A172 (cell line): Measurements from ENCODE around the gene CAMTA1. TPM values are rescaled to one million over a fixed set of nuclear protein-coding genes. Genes with fewer than 3 reads are reported as not detected.
"Not testable (repeated sequence)": the region's sequence is repeated elsewhere in the genome, so short reads cannot be mapped to it uniquely, and the experiment has no call there.

Experiments used
- DNase-seq: peaks from one replicate; pipeline ENCODE4 v3.0.0-alpha.2; 2015; ENCODE audit warnings: low spot score
- total RNA-seq: library from RNA; depleted of rRNA; stranded (reverse); fragments of >200 nt; shearing (Covaris generic); gene quantifications from 2 replicates; pipeline ENCODE4 v1.2.3, GENCODE V29; 2014

Gene CAMTA1
- total RNA-seq, 1 experiment from 2014 or later, result 97.5 TPM

DNA sequence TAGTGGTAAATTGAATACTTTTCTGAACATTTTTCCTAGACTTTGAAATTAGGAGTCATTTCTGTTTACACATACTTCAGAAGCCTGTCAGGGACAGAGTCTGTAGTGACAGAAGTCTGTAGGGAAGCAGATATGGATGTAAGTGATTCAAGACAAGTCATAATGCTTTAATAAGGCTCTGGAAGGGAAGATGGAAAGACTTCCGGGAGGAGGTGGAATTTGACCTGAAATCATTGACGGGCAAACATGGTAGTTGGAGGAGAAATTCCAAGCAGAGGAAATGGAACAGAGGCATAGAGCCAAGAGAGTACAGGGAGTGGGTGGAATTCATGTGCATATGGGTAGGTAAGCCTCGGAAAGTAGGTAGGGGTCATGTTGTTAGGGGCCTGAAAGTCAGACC is 22.5 kb downstream of the CAMTA1 start:
- DNase-seq, result no peak

DNA sequence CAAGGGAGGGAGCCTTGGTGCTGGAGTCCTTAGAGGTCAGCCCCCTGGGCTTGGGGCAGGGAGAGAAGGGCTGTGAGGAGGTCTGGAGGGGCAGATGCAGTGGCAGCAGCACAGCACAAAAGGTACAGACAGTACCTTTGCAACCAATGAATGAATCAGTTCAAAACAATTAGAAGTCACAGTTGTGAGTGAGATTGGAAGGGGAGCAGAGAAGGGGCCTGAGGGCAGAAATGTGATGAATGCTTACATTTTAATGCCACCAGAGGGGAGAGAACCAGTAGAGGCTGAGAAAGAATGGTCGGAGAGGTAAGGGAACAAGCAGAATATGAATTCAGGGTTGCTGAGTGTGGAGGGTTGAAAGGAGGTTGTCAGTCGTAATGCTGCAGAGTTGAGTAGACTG is 24.2 kb downstream of the CAMTA1 start:
- DNase-seq, result no peak

DNA sequence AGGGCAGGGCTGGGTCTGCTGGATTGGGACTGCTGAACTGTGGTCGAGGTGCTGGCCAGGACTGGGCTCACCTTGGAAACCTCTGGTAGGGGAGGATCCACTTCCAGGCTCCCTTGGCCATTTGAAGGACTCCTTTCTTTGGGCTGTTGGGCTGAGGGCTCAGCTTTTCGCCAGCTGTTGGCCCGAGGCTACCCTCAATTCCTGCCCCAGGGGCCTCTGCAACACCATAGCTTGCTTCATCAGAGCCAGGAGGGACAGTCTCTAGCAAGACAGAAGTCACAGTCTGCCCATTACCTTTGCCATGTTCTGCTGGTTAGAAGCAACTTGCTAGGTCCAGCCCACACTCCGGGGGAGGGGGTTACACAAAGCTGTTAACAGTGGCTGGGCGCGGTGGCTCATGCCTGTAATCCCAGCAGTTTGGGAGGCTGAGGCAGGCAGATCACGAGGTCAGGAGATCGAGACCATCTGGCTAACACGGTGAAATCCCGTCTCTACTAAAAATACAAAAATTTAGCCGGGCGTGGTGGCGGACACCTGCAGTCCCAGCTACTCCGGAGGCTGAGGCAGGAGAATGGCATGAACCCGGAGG is 25.0 kb downstream of the CAMTA1 start:
- DNase-seq, result not testable (repeated sequence)

DNA sequence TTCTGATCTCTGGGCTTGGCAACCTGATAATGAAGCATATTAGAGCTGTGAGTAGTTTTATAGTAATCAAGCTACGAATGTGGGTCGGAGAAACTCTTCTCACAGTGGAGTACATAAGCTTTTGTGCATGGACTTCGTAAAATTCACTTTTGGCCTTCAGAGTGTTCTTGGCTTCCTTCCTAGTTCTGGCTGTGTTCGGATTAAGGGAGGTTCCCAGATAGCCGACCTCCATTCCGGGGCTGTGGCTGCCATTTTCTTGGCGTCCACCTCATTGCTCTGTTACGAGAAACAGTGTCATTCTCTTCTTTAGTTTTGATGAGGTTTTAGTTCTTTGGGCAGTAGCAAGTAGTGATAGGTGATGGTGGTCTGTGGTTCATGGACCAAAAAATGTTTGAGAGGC is 26.3 kb downstream of the CAMTA1 start:
- no peak for DNase-seq

GRCh38 chr1:6813165-6813564 is 27.9 kb downstream of the CAMTA1 start:
- DNase-seq, result no peak

DNA sequence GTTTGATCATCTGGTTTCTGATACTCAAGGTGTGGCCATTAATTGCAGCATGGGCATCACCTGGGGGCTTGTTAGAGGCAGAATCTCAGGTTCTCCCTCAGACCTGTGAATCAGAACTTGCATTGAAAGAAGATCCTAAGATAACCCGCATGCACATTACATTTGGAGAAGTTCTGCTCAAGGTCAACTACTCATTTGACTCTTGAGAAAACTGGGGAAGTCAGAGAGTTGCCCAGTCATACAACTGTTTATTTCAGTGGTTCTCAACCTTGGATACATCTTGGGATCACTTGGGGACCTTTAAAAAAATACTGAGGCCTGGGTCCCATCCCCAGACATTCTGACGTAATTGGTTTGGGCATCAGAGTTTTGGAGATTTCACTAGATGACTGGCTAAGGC is 30.5 kb downstream of the CAMTA1 start:
- no peak for DNase-seq

- no peak for DNase-seq
These were observed 34.2 kb downstream of the CAMTA1 start for GRCh38 chr1:6819246-6820040.

DNA sequence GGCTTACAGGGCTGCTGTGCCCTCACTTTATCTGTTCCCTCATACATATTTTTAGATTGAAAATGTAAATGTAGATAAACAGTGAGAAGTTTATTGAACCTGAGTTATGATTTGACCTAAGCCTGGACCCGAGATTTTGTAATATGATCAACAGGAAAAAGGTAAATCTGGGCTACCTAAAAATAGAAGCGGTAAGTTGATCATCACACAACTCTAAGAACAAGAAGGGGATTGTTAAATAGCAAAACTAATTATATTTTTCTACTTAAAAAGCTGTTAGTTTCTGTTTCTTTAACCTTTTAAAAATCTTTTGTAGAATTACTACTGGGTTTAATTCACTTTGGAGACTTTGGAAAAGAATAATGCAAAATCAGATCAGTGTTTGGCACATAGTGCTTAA is 35.6 kb downstream of the CAMTA1 start:
- no peak for DNase-seq

GRCh38 chr1:6822530-6823359 is 37.5 kb downstream of the CAMTA1 start:
- no peak for DNase-seq

DNA sequence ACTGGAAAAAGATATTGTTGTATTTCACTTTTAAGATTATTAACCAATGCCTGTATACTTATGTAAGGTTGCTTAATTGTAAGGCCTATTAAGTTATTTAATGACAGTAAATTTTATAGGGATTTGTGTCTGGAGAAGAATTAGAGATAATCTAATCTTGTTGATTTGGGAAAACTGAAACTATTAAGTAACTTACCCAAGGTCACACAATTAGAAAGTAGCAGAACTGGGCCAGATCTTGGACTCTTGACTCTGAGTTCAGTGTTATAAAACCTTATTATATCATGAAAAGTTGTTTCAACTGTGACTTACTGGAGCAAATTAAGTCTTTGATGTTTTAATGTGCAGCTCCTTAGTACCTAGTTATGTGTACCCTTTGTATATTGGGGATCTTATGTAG is 38.5 kb downstream of the CAMTA1 start:
- no peak for DNase-seq

- no peak for DNase-seq
These were observed 39.6 kb downstream of the CAMTA1 start for GRCh38 chr1:6824665-6825368.

DNA sequence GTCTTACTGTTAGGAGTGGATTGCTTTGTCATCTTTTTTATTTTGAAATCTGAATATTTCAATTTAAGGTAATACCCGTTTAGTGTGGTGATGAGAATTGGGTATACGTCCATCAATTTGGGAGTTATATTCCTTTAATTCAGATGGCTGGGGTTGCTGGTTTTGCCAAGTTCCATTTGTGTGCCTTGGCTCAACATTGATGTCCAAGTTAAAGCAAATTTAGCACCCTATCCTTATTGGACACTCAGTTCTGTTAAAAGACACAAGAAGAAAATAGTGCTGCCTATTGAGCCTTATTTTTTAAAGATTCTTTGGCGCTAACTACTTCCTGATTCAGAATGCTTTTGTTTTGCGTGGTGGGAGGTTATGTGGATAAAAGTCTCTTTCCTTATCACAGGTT is 40.6 kb downstream of the CAMTA1 start:
- DNase-seq, result no peak

DNA sequence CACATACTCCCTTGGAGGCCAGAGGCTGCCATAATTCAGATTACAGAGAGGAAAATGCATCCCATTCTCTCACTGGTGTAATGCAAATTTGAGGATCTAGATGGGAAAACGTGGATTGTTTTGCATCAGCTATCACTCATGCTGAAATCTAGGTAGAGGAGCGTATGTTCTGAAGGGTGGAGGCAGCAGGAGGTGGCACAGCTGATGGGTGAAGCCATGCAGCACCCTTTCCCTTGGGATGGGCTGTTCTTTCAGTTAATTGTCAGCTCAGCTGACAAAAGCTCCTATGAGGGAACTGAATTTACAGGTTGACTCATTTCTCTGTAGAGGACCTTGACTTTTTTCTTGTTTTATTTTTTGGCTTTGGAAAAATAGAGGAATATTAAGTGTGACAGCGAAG is 41.8 kb downstream of the CAMTA1 start:
- DNase-seq, result no peak

- no peak for DNase-seq
These were observed 42.4 kb downstream of the CAMTA1 start for GRCh38 chr1:6827630-6828165.

DNA sequence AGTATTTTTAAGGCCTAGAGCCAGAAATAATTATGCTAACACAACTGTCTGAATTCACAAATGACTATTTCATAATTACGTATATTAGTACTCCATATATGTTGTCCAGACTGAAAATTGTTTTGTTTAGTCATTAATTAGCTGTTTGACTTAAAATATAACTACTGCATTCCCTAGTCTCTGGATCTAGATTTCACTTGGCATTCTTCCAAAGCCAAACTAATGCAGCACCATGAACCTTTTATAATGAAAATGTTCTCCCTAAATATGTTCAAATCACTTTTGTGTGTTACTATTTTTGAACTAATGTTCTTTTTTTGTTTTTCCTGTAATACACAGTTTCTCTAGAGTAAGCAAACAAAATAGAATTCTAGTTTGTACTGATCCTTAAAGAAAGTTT is 46.1 kb downstream of the CAMTA1 start:
- no peak for DNase-seq

- DNase-seq, result not testable (repeated sequence)
These were observed 46.8 kb downstream of the CAMTA1 start for GRCh38 chr1:6832006-6832405.

DNA sequence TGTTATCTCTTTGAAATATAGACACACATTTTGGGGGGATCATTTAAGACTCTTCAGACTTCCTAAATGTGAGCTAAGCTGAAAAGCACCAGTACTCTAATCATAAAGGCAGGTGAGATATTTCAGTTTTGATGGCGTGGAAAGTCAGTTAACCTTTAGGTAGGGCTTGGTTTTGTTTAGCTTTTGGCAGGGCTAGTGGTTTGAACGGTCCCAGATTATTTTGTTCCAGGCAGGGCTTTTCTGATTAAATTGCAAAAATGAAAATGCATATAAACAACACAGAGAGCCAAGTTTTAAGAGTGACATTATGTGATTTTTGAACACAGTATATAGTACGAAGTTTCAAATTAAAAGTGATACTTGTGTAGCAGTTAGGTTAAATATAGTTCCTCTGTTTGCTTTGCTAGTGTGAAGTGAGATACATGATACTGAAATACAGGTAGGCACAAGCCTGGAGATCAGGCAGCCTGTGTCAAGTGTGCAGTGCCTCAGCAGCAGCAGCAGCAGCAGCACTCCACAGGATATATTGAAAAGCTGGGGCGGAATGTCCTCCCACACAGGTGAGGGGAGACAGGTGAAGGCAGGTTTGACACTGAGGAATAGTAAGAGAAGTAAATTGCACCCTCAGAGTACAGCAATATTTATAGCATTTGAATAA is 47.4 kb downstream of the CAMTA1 start:
- no peak for DNase-seq

DNA sequence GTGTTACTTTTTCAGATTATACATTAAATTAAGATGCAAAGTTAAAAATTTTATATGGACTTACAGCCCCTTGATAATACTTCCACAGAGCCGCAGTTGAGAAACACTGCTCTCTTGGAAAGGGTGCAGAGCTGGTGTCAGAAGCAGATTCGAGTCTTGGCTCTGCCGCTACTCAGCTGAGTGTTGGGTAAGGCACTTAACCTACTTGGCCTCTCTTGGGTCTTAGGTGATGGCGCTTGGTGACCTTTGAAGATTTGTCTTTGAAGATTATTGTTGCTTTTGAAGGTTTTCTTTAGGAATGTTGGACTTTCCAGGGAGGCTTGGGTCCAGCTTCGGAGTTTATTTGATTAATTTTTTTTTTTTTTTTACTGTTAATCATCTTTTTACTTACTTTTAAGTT is 48.5 kb downstream of the CAMTA1 start:
- no peak for DNase-seq

DNA sequence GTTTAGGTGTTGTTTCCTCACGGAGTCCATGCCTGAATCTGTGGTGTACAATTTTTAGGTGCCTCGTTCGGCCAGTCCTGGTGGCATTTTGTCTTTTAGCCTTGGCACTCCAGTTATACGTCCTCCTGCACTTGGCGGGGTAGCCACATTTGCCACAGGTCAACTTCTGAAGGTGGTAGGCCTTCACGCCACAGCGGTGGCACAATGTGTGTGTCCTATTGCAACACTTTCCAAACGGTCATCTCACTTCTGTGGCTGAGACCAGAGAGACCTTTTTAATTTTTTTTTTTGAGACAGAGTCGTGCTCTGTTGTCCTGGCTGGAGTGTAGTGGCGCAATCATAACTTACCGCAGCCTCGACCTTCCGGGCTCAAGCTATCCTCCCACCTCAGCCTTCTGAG is 49.1 kb downstream of the CAMTA1 start:
- no peak for DNase-seq

DNA sequence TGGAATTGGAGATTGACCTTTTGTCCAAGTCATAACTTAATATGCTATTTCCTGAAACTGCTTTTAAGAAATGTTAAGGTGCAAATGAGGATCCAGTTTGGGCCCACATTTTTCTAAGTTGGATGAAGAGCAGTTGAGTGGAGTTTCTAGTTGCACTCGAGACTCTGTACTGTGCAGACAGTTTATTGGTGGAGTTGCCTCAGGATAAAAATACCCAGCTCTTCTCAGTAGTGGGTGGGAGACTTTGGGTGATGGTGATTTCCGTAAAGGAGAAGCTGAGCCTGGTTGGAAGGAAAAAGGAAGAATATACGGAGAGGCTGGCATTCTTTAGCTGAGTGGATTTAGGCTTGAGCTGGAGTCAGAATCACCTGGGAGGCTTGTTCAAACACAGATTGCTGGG is 49.9 kb downstream of the CAMTA1 start:
- no peak for DNase-seq

GRCh38 chr1:6842301-6842700 is 57.0 kb downstream of the CAMTA1 start:
- DNase-seq, result no peak
